GM19324 (cell line): ENCODE results near the gene SLC20A1.

Experiments used
- ATAC-seq: cut with Tn5 transposase; IDR thresholded peaks from one replicate; pipeline ENCODE4 v1.9.1; 2021; ENCODE audit warnings: mild to moderate bottlenecking, moderate library complexity; ENCODE audit not compliant: unreplicated experiment, low FRiP score

SLC20A1 gene

DNA sequence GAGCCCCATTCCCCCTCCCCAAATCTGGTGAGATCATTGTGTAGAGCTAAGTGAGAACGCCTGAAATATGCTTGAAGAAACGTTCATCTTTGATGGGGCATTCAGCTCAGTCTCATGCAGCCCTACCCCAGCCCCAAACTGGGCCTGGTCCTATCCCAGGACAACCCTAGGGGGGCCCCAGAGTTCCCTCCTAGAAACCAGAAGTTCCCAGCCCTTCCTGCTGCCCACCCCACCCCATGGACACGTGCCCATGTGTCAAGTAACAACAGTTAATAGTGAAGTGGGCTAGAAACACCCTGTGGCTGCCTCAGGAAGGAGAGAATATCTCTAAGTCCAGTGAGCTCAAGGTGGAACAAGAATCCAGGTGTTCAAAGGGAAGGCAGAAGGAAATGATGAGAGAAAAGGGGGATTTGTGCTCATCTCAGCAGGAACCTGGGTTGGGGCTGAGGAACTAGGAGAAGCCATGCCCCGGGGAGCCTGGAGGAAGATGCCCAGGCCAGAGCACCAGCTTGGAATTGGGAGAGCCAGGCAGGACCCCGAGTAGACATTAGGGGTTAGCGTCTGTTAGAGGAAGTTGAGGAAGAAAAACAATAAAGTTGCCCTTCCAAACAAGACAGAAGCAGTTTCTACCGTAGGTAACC is 20.1 kb upstream of the SLC20A1 start:
- no peak for ATAC-seq

DNA sequence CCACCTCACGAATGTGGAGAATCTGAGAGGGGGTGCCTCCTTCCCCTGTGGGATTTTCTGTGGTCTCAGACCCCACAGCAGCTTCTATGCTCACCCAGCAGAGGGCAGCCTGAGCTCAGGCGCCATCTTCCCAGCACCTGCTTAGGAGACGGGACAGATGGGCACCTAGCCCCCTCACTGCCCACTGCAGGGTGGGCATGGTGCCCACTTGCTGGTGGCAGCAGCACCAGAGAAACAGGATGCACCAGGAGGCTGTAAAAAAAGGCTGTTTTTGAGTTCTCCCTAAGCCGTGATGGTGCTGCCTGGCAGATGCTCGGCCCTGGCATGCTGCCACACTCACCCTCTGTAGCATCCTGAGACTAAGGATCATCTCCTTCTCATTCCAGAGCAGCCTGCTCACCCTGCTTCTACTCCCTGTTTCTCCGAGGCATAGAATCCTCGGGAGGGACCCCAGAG is 19.1 kb upstream of the SLC20A1 start:
- no peak for ATAC-seq

DNA sequence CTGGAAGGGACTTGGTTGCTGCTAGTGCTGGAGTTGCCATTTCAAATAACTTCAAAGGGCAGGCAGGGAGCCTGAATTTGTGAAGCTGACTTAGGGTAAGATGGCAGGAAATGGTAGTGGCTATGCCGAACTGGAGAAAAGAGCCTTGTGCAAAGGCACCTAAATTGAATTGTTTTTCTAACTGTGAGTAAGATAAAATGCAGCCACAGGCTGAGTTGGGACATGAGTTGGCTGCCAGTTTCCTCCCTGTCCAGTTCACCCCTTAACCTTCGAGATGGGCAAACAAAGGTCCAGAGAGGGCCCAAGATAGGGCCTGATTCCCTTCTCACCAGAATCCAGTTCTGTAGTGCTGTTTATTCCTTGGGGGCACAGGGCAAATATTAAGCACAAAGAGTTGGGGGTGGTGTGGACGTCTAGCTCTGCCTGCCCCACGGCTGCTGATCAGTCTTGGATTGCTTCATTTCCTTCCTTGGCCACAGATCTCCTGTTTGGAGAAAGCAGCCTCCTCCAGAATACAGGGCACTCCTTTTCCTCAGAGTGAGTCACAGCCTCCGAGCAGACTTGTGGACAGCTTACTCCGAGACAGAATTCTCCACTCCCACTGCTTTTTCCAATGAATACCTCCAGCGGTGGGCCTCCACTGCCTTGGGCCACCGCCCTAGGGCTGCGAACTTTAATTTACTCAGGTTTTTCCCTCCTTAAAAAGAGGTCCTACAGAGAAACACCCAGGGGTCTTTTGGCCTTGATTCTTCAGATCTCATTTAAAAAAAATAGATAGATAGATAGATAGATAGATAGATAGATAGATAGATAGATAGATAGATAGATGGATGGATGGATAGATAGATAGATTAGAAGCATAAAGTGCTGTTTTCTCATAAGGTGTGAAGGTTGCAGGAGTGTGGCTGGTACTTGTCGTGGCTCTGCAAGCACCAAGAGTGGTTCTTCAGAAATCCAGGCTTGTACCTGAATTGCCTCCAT is 18.4 kb upstream of the SLC20A1 start:
- ATAC-seq: no peak

DNA sequence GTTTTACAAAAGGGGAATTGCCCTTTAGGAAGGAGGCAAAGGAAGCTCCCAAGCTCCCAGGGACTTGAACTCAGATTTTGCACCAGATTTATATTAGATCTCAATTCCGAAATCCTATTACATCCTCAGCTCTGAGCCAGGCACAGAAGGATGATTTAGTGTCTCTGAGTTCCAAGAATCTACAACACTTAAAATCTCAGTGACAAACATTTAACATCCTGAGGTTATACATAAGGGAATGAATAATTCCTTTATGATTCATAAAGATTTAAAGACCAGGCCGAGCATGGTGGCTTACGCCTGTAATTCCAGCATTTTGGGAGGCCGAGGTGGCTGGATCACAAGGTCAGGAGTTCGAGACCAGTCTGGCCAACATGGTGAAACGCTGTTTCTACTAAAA is 16.5 kb upstream of the SLC20A1 start:
- ATAC-seq: no peak

DNA sequence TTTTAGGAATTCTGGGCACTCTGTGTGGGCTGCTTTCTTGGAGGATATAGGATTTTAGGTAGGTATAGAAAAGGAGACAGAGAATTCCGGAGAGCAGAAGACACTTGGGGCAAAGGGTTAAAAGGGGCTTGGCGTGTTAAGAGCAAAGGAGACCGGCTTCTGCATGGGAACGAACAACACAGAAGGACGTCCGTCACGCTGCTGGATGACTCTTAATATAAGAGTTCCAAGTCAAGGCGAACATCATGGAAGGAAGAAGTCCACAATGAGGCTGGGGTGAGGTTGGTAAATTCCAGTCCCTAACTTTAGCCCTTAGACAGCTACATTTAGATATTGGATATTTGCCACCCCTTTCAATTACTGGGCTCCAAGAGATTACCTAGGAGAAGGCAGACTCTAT is 15.9 kb upstream of the SLC20A1 start:
- ATAC-seq: no peak

DNA sequence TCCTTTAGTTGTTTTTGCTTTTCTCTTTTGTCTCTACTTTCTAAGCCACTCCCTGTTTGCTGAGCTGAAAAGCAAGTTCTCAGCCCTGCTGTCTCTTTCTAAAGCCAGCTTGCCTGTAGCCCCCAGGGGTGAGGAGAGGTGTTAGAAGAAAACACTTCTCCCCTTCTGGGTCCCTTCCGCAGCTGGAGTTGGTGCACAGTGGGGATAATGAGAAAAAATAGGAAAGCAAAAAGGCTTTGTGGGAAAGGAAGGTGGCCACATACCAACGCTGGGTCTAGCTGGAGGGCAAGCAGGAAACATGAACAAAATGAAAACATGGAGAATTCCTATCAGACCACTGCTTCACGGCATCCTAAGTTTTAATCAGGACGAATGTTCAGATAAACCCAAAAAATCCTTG is 15.5 kb upstream of the SLC20A1 start:
- ATAC-seq: no peak

DNA sequence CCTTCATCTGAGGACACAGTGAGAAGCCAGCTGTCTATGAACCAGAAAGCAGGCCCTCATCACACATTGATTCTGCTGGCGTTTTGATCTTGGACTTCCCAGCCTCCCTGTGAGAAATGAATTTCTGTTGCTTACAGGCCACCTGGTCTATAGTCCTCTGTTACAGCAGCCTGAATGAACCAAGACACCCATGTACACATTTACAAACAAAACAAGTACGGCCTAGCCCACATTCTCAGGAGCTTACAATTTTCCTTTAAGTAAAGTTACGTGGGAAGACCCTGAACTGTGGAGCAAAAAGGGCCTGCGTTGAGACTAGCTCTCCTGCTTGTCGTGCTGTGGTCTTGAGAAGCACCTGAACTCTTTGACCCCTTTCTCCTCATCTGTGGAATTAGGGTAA is 12.0 kb upstream of the SLC20A1 start:
- no peak for ATAC-seq

DNA sequence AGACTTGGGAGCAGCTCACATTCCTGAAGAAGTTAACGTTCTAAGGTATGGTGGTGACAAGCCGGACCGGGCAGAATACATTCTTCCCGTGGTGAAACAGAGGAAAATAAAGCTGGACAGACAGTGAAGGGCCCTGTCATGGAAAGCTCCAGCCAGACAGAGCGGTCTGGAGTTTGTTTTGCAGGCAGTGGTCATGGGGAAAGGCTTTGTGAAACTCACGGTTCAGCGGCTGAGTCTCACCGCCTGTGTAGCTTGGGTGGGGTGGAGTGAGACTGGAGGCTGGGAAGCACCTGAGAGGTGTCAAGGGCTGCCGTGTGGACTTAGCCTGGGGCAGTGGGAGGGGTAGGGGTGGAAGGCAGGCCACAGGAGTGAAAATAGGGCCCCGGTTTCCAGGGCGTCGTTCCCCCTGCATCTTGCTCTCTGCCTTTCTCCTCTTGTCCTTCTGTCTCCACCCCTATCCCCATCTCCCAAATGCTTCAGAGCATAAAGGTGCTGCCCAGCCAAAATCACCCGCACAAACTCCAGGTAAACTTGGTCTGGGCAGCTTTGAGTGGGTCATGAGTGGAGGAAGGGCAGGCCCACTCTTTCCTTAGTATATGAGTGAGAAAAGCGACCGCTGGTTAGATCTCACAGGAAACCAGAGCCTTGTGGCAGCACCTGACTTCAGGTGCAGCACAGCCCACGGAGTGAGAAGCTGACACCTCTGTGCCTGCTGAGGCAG is 11.4 kb upstream of the SLC20A1 start:
- ATAC-seq: no peak

DNA sequence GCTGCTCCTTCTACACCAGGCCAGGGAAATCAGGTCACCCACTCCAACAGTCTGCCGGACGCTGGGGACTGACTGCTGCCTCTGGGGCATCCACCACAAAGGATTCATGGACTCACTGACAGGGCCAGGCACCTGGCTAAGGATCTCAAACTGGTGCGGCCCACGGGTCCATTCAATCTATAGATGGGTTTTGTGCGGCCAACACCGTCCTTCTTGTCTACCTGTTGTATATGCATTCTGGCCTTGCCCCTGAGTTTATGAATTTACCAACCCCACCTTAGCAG is 10.9 kb upstream of the SLC20A1 start:
- ATAC-seq: no peak

DNA sequence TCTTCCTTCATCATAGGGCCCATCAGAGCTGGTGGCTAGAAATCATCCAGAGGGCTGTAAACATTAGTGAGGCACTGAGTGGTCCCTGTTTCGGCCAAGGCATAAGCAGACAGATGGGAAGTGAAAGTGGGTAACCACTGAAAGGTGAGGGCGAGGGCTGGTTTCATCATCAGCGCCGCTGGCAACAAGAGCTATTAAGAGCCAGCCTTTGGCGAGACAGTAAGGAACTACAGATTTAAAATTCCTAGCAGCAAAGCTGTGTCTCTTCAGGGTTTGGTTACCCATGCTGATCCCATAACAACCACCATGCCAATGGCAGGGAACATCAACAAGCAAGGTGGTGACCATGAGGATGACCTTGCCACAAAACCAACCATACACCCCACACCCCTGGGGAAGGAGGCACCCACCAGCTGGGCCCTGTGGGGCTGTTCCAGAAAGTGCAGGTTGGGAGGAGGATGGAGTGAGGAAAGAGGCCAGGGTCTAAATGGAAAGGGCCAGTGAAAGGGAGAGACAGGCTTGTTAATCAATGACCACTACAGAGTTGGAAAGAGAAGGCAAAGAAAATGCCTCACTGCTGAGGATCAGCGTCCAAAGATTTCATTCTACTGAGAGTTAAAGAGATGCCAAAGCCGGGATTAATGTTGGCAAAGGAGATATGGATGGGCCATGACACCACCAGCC is 9.0 kb upstream of the SLC20A1 start:
- peak; percentile 77 for ATAC-seq

DNA sequence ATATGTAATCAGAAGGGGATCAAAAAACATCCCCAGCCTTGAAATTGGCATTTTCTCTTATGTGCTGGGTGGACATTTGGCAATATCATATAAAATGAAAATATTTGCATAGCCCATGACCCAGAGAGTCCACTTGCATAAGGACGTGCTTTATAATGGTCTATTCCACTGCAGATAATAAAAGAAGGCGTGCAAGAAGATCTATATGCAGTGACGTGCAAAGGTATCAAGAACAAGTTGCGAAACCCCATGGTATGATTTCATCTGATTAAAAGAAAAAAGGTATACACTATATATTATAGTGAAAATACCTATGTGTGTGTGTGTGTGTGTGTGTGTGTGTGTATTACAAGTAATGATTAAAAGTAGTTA is 8.5 kb upstream of the SLC20A1 start:
- no peak for ATAC-seq

DNA sequence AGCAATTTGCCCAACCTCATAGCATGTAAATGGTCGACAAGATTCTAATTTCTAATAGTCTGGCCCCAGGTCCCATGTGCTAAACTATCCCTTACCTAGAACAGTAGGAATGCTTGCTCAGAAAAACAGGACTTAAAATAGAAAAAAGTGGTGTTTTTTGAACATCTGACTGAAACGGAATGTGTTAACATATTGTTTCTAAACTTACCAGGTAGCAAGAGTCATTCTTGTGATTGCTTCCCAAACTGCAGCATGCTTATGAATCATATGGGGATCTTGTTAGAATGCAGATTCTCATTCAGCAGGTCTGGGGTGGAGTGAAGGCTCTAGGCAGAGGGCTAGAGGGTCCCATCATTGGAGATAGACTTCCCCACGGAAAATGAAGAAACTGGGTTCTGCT is 5.8 kb upstream of the SLC20A1 start:
- no peak for ATAC-seq

DNA sequence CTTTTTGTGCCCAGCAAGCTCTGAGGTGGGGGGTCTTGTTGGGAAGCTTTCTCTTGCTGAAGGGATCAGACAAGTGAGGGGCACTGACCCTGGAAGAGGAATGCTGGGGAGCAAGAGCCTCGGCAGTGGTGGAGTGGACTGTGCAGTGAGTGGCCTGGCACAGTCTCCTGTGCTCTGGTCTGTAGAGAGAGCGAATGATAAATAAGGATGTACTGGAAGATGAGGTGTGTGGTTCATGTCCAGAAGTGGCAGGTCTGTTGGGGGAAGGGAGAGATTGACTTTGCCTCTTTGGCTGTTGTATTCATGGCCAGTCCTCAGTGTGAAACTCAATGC is 5.3 kb upstream of the SLC20A1 start:
- no peak for ATAC-seq

DNA sequence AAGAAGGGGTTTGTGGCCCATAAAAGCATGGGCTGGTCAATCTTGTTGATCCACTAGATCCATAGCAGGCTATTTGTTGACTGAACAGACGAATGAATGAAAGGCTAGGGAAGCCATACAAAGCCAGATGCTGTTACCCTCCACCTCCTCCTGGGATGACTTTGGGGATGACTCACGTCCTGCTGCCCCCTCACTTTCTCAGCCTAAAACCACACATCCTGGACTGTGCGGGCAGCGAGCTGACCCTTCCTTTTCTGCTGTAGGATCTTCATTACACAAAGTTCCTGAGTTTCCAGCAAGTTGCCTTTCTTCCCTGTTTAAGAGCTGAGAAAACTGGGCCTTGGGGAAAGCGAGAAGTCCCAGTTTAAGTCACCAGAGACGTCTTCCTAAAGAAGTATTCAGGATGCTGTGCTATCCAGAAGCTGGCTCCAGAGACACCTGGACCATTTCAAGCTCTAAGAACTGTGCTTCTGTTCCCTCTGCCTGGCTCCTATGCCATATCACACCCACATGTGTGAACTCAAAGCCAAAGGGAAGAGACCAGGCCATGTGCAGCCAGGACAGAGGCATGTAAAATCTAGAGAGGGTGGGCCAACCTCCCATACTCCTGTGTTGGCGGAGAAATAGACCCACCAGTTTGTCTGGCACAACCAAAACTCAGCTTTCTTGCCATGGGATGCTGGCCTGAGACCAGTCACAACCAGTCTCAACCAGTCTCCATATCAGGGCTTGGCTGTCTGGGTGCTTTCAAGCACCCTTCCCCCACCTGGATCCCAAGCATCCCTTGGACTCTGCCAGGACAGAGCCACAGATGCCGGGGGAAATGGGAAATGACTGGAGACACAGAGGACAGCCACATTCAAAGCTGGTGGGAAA is 4.7 kb upstream of the SLC20A1 start:
- no peak for ATAC-seq

DNA sequence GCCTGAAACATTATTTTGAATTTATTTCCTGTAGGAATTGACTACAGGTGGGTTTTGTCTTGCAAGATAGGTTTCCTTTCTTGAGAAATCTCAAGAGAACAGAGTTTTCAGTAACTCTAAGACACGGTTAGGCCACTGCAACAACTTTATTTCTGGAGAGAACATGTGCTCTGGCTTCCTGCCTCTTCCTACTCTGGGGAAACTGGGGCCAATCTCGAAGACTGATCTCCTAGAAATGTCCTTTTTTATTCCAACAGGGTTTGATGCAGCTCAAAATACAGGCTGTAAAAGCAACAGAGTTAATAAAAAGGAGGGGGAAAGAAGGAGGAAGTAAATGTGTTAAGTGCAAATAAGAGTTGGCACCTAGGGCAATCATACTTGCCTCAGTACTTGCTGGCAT is 4.0 kb upstream of the SLC20A1 start:
- ATAC-seq: no peak

DNA sequence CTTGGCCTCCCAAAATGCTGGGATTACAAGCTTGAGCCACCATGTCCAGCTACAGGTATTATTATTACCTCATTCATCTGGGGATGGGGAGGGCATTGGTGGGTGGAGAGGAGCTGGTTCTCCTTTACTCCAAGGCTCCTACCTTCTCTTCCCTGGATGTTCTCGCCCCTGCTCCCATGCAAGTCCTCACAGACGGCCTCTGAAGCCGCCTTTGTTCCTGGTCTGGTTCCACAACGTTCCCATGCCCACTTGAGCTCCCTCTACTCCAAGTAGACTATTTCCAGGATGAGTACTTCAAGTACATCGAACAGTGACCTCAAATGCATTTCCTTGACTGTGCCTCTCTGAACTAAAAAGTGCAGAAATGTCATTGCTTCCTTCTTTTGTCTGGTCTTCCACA is 3.2 kb upstream of the SLC20A1 start:
- ATAC-seq: no peak

DNA sequence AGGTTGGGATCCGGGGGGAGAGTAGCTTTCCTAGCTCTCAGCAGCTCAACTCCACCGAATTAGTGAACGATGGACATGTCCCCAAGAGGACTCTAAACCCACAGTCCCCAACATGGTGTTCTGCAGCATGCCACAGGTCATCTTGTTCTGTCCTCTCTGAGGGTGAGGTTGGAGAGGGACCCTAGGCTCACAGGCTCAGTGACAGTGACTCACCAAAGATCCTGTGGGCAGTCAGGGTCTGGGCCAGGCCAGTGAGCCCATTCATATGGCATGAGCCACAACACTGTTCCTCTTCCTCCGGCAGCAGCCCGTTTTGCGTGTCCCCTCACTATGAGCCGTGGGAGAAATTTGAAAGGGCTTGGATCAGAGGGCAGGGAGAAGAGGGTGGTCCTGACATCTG is 2.8 kb upstream of the SLC20A1 start:
- ATAC-seq: no peak

DNA sequence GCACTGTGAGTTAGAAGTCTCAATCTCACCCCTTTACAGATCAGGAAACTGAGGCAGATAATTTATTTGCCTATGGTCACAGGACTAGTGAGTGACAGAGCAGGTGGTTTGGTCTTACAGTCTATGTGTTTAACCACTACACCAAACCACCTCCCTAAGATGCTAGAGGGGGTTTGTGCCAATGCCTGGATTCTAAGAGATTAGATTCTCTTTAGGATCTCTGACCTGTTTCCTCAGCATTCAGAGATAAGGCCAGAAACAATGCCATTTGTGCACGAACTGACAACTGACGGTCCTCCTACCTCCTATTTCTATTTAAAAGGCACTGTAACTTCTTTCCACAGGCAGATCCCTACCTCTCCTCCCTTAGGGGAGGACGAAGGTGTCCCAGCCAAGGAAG is 2.3 kb upstream of the SLC20A1 start:
- ATAC-seq: no peak

DNA sequence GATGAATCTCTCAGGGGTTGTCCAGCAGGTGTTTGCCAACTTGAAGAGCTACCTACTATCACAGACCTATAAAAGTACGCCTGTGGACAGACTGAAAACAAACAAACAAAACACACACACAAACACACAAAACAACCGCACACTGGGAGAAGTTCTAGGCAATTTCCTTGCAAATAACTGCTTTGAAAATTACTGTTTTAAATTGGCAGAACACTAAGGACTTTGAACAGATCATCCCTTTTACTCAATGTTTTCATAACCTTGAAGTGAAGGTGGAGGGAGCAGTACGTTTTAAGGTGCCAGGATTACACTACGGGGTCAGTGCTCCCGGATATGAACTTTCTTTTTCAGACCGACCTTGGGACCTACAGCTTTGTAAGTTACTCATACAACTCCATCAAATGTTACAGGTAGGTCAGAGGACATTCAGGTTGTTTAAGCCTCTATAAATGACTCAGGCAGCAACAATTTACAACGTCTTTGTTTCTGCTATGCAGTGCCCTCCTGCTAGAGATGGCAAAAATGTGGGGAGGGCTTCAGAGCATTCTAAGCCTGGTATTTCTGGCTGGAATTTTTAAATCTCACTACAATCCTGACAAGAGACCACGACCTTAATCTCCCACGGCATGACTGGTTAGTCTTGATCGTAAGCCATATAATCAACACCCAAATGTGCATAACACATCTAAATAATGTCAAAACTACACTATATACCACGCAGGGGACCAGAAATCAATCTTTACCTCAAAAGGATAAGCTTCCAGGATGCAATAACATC is 1.4 kb upstream of the SLC20A1 start:
- no peak for ATAC-seq
